Measurements from ENCODE around the gene CYTH4. TPM values are rescaled to one million over a fixed set of nuclear protein-coding genes. Genes with fewer than 3 reads are reported as not detected.

Gene CYTH4
- polyA plus RNA-seq, 2 of the 4 experiments (the other 2 are of a cell fraction), result 0.05 to 0.10 TPM

GRCh38 chr22:37277384-37277783 is 4.9 kb upstream of the CYTH4 start:
- CTCF ChIA-PET, result interaction anchor here (0.7 to 1.4 kb wide), 5 partner anchors 9 to 300 kb away, joined by 3 to 6 read pairs (median 4); no protein-coding TSS in a partner anchor
- DNase-seq (ENCODE audit: low read depth in 1 of 2, low spot score in 1 of 2) (no peak), ATAC-seq (no peak), FAIRE-seq (no peak)
- Histone ChIP-seq H3K4me2 (no peak overlapping the region), H3K9me3 (no peaks in the 10 kb centered on the region), H3K4me3 (no peak overlapping the region), H3K4me1 (no peaks in the 10 kb centered on the region), H3K27ac (no peak overlapping the region)
- no peak for TF ChIP-seq EP300 (IDR thresholded peaks at IDR 0.05)
- TF ChIP-seq HES2 (IDR thresholded peaks at IDR 0.05), result no peak
- TF ChIP-seq ZNF302 (CRISPR knock-in tag; IDR thresholded peaks at IDR 0.05), result no peak
- TF ChIP-seq MAX (IDR thresholded peaks at IDR 0.05), result no peak
- no peak for TF ChIP-seq E2F6 (IDR thresholded peaks at IDR 0.05; ENCODE audit: borderline replicate concordance, low read depth)
- no peak for TF ChIP-seq CEBPB (IDR thresholded peaks at IDR 0.05)
- no peak for TF ChIP-seq PBX3 (IDR thresholded peaks at IDR 0.05)
- no peak for TF ChIP-seq CBX2 (IDR thresholded peaks at IDR 0.05; ENCODE audit: borderline replicate concordance, low read depth)
- no peak for TF ChIP-seq ATOH8 (CRISPR knock-in tag; IDR thresholded peaks at IDR 0.05; ENCODE audit: low read depth)
- 74% methylated on average over 11 of the region's 11 CpGs for WGBS (ENCODE audit: missing lambda C conversion rate)
- POLR2A ChIA-PET, result no interaction called here

- DNase-seq (ENCODE audit: low read depth in 1 of 2, low spot score in 1 of 2) (no peak), FAIRE-seq (no peak), ATAC-seq (no peak)
- Histone ChIP-seq H3K9me3 (no peaks in the 10 kb centered on the region), H3K4me2 (no peak overlapping the region), H3K27ac (no peak overlapping the region), H3K4me3 (no peak overlapping the region), H3K4me1 (no peaks in the 10 kb centered on the region)
- CTCF ChIA-PET, result interaction anchor here (1.3 to 1.4 kb wide), 3 partner anchors 10 to 17 kb away, joined by 6 read pairs; no protein-coding TSS in a partner anchor
- WGBS (ENCODE audit: missing lambda C conversion rate), result 61% methylated on average over 5 of the region's 5 CpGs
- TF ChIP-seq PHF8 (IDR thresholded peaks at IDR 0.05; ENCODE audit: borderline replicate concordance, low read depth), result no peak
- TF ChIP-seq FOXS1 (CRISPR knock-in tag; IDR thresholded peaks at IDR 0.05), result no peak
- no peak for TF ChIP-seq GATA3 (IDR thresholded peaks at IDR 0.05; ENCODE audit: borderline replicate concordance)
- no peak for TF ChIP-seq NFE2L2 (conservative IDR thresholded peaks at IDR 0.05; ENCODE audit: low read length)
- no peak for TF ChIP-seq REST (IDR thresholded peaks at IDR 0.05)
- TF ChIP-seq KDM5A (IDR thresholded peaks at IDR 0.05), result no peak
- no peak for TF ChIP-seq RFX5 (IDR thresholded peaks at IDR 0.05)
- no peak for TF ChIP-seq SMC3 (IDR thresholded peaks at IDR 0.05)
- TF ChIP-seq USF2 (IDR thresholded peaks at IDR 0.05), result no peak
- no peak for TF ChIP-seq ZNF302 (CRISPR knock-in tag; IDR thresholded peaks at IDR 0.05)
- no peak for TF ChIP-seq CBX8 (IDR thresholded peaks at IDR 0.05)
- TF ChIP-seq CHD4 (IDR thresholded peaks at IDR 0.05; ENCODE audit: borderline replicate concordance), result no peak
- no peak for TF ChIP-seq BCL3 (IDR thresholded peaks at IDR 0.05)
- POLR2A ChIA-PET, result no interaction called here
Measured at GRCh38 chr22:37278261-37278660, 4.0 kb upstream of the CYTH4 start.
